ENCODE measurements around the gene PTPRN2. TPM values are rescaled to one million over a fixed set of nuclear protein-coding genes. Genes with fewer than 3 reads are reported as not detected.

PTPRN2 gene
- total RNA-seq, 1 experiment from 2014 or later = not detected

DNA sequence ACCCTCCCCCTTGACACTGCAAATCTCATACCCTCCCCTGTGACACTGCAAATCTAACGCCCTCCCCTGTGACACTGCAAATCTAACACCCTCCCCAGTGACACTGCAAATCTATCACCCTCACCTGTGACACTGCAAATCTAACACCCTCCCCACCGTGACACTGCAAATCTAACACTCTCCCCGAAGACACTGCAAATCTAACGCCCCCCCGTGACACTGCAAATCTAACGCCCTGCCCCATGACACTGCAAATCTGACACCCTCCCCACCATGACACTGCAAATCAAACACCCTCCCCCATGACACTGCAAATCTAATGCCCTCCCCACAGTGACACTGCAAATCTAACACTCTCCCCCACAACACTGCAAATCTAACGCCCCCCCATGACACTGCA, 647.1 kb downstream of the PTPRN2 start:
- Histone ChIP-seq H3K27ac (no peak overlapping the region), H3K36me3 (ENCODE audit: low read depth) (no peaks in the 10 kb centered on the region), H3K4me1 (replicated peaks; ENCODE audit: insufficient read depth) (no peaks in the 10 kb centered on the region), H3K79me2 (ENCODE audit: low read depth) (no peaks in the 10 kb centered on the region), H4K20me1 (ENCODE audit: insufficient read depth) (no peaks in the 10 kb centered on the region), H3K9me3 (ENCODE audit: insufficient read depth, low read depth) (no peaks in the 10 kb centered on the region), H3K9me2 (ENCODE audit: insufficient read depth) (no peaks in the 10 kb centered on the region), H3K4me2 (no peak overlapping the region), H3K4me3 (no peak overlapping the region), H3K27me3 (ENCODE audit: insufficient read depth, low read depth) (peaks cover 91% of the 10 kb centered on the region), H2AFZ (no peak overlapping the region), H3F3A (ENCODE audit: insufficient read depth, low read depth) (no peaks in the 10 kb centered on the region)
- intact Hi-C loops (cut with micrococcal nuclease; ENCODE audit: unreplicated experiment) = no loop called here
- BruUV-seq (replicated peaks) = no TSS peak
- DNase-seq = no peak
- TF ChIP-seq CTCF (conservative IDR thresholded peaks at IDR 0.05) (no peak), EZH2 (IDR thresholded peaks at IDR 0.05; ENCODE audit: low read depth) (no peak)
- ChIA-PET CTCF (no interaction called here), POLR2A (ENCODE audit: unreplicated experiment) (no interaction called here)

- no peaks in the 10 kb centered on the region for H4K20me1 ChIP-seq (ENCODE audit: insufficient read depth)
- CTCF ChIA-PET = no interaction called here
- no TSS peak for BruUV-seq (replicated peaks)
Observed at GRCh38 chr7:157938211-157938610, 649.4 kb downstream of the PTPRN2 start.

DNA sequence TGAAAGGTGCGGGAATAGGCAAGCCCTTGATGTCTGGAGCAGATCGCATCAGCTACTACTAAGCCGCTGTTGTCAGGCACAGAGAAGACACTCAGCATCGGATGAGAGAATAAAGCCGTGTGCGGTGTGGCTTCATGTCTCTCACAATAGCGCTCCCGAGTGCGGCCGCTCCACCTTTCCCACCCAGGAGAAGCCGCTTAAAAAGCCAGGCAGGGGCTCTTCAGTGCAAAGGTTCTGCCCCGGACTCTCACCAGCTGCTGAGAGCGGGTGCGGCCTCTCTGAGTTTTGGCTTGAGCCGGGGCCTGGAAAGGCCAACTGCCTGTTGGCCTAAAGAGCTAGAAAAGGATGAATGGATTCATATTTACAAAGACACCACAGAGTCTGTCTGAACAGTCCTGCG, 650.2 kb downstream of the PTPRN2 start:
- TF ChIP-seq EZH2 (IDR thresholded peaks at IDR 0.05; ENCODE audit: low read depth) = peak; percentile 86; the same call in 1 of the 2 replicates
- TF ChIP-seq CTCF (conservative IDR thresholded peaks at IDR 0.05) = no peak

More at GRCh38 chr7:157938211-157938610, 649.4 kb downstream of the PTPRN2 start:
- H3F3A ChIP-seq (ENCODE audit: insufficient read depth, low read depth) = peaks cover 14% of the 10 kb centered on the region
- no peaks in the 10 kb centered on the region for H3K4me1 ChIP-seq (replicated peaks; ENCODE audit: insufficient read depth)
- peaks cover 8% of the 10 kb centered on the region; the same call in 1 of the 2 replicates for H3K9me3 ChIP-seq (ENCODE audit: insufficient read depth, low read depth)
- no peak overlapping the region for H3K4me3 ChIP-seq
- no peak overlapping the region for H2AFZ ChIP-seq
- no peak overlapping the region for H3K4me2 ChIP-seq
- H3K36me3 ChIP-seq (ENCODE audit: low read depth) = no peaks in the 10 kb centered on the region
- POLR2A ChIA-PET (ENCODE audit: unreplicated experiment) = no interaction called here
- TF ChIP-seq EZH2 (IDR thresholded peaks at IDR 0.05; ENCODE audit: low read depth) (no peak), CTCF (conservative IDR thresholded peaks at IDR 0.05) (no peak)
- intact Hi-C loops (cut with micrococcal nuclease; ENCODE audit: unreplicated experiment) = no loop called here
- H3K9me2 ChIP-seq (ENCODE audit: insufficient read depth) = no peaks in the 10 kb centered on the region
- H3K27ac ChIP-seq = no peak overlapping the region
- no peaks in the 10 kb centered on the region for H3K79me2 ChIP-seq (ENCODE audit: low read depth)
- DNase-seq = no peak
- H3K27me3 ChIP-seq (ENCODE audit: insufficient read depth, low read depth) = peaks cover 69% of the 10 kb centered on the region

More for the DNA sequence above, 650.2 kb downstream of the PTPRN2 start:
- DNase-seq = no peak
- H4K20me1 ChIP-seq (ENCODE audit: insufficient read depth) = no peaks in the 10 kb centered on the region
- H3K36me3 ChIP-seq (ENCODE audit: low read depth) = no peaks in the 10 kb centered on the region
- intact Hi-C loops (cut with micrococcal nuclease; ENCODE audit: unreplicated experiment) = no loop called here
- peaks cover 61% of the 10 kb centered on the region for H3K27me3 ChIP-seq (ENCODE audit: insufficient read depth, low read depth)
- POLR2A ChIA-PET (ENCODE audit: unreplicated experiment) = no interaction called here
- H3K4me3 ChIP-seq = no peak overlapping the region
- peaks cover 8% of the 10 kb centered on the region; the same call in 1 of the 2 replicates for H3K9me3 ChIP-seq (ENCODE audit: insufficient read depth, low read depth)
- CTCF ChIA-PET = no interaction called here
- no peak overlapping the region for H3K27ac ChIP-seq
- no peak overlapping the region for H2AFZ ChIP-seq
- BruUV-seq (replicated peaks) = no TSS peak
- H3K4me2 ChIP-seq = no peak overlapping the region
- peaks cover 21% of the 10 kb centered on the region for H3F3A ChIP-seq (ENCODE audit: insufficient read depth, low read depth)
- H3K79me2 ChIP-seq (ENCODE audit: low read depth) = no peaks in the 10 kb centered on the region
- H3K4me1 ChIP-seq (replicated peaks; ENCODE audit: insufficient read depth) = no peaks in the 10 kb centered on the region
- H3K9me2 ChIP-seq (ENCODE audit: insufficient read depth) = no peaks in the 10 kb centered on the region

Data from PC-9 (cell line).